ENCODE results near the gene FRMD1. TPM values are rescaled to one million over a fixed set of nuclear protein-coding genes. Genes with fewer than 3 reads are reported as not detected.

FRMD1 gene
- total RNA-seq, 1 donor from 2014 or later = 0.09 TPM

GRCh38 chr6:168021581-168021980, 57.4 kb downstream of the FRMD1 start:
- no peaks in the 10 kb centered on the region for H3K9me3 ChIP-seq
- H3K27me3 ChIP-seq = no peaks in the 10 kb centered on the region
- no peak overlapping the region for H3K4me3 ChIP-seq
- DNase-seq (no peak), ATAC-seq (no peak)
- no peak overlapping the region for H3K27ac ChIP-seq
- intact Hi-C loops (cut with DNase I) = no loop called here
- H3K4me1 ChIP-seq = no peaks in the 10 kb centered on the region
- H3K36me3 ChIP-seq = no peaks in the 10 kb centered on the region
- TF ChIP-seq CTCF (IDR thresholded peaks at IDR 0.05) = no peak

- TF ChIP-seq CTCF (IDR thresholded peaks at IDR 0.05) = no peak
- Histone ChIP-seq H3K4me3 (no peak overlapping the region), H3K27ac (no peak overlapping the region), H3K4me1 (no peaks in the 10 kb centered on the region), H3K27me3 (no peaks in the 10 kb centered on the region), H3K36me3 (no peaks in the 10 kb centered on the region), H3K9me3 (no peaks in the 10 kb centered on the region)
- DNase-seq = no peak
- intact Hi-C loops (cut with DNase I) = no loop called here
- no peak for ATAC-seq
Measured at GRCh38 chr6:168020242-168020641, 58.8 kb downstream of the FRMD1 start.

GRCh38 chr6:168018664-168019063, 60.3 kb downstream of the FRMD1 start:
- Histone ChIP-seq H3K9me3 (no peaks in the 10 kb centered on the region), H3K27ac (no peak overlapping the region), H3K27me3 (no peaks in the 10 kb centered on the region), H3K4me1 (no peaks in the 10 kb centered on the region), H3K4me3 (no peak overlapping the region), H3K36me3 (no peaks in the 10 kb centered on the region)
- no peak for TF ChIP-seq CTCF (IDR thresholded peaks at IDR 0.05)
- no peak for ATAC-seq
- intact Hi-C loops (cut with DNase I) = no loop called here
- no peak for DNase-seq

GRCh38 chr6:168017629-168018028, 61.4 kb downstream of the FRMD1 start:
- TF ChIP-seq CTCF (IDR thresholded peaks at IDR 0.05) = no peak
- intact Hi-C loops (cut with DNase I) = no loop called here

GRCh38 chr6:168016721-168017525, 62.1 kb downstream of the FRMD1 start:
- no peak overlapping the region for H3K4me3 ChIP-seq
- peaks cover 4% of the 10 kb centered on the region for H3K9me3 ChIP-seq
- H3K27me3 ChIP-seq = no peaks in the 10 kb centered on the region
- DNase-seq = no peak
- no peaks in the 10 kb centered on the region for H3K4me1 ChIP-seq
- no peak overlapping the region for H3K27ac ChIP-seq
- no peaks in the 10 kb centered on the region for H3K36me3 ChIP-seq
- no peak for TF ChIP-seq CTCF (IDR thresholded peaks at IDR 0.05)
- intact Hi-C loops (cut with DNase I) = no loop called here
- ATAC-seq = no peak

More at GRCh38 chr6:168017629-168018028, 61.4 kb downstream of the FRMD1 start:
- ATAC-seq (no peak), DNase-seq (no peak)
- H3K9me3 ChIP-seq = no peaks in the 10 kb centered on the region
- no peak overlapping the region for H3K27ac ChIP-seq
- no peaks in the 10 kb centered on the region for H3K4me1 ChIP-seq
- no peak overlapping the region for H3K4me3 ChIP-seq
- H3K36me3 ChIP-seq = no peaks in the 10 kb centered on the region
- no peaks in the 10 kb centered on the region for H3K27me3 ChIP-seq

All from upper lobe of right lung (tissue), 1 donor.